Fibroblast of lung (primary cell): ENCODE data around the gene KIAA1755. TPM values are rescaled to one million over a fixed set of nuclear protein-coding genes. Genes with fewer than 3 reads are reported as not detected.
A peak's percentile ranks its signal among the peaks of the same experiment; 100 is the strongest.
"Not testable (repeated sequence)": the region's sequence is repeated elsewhere in the genome, so short reads cannot be mapped to it uniquely, and the experiment has no call there.

Experiments used
- DNase-seq, 2 donors: peaks; one replicate each; pipeline versions ENCODE4 v3.0.0 to v3.0.0-alpha.2; 2010; ENCODE audit warnings: low read depth in 2 of 2
- H2AFZ ChIP-seq: 2 replicates; pipeline ENCODE4 v1.5.1; 2012; ENCODE audit warnings: low read length, control low read depth, inconsistent platforms
- H3K27ac ChIP-seq: 2 replicates; pipeline ENCODE4 v1.5.1; 2011; ENCODE audit warnings: low read length, control low read depth; ENCODE audit not compliant: insufficient read depth
- H3K27me3 ChIP-seq: 2 replicates; pipeline ENCODE4 v1.5.1; 2011; ENCODE audit warnings: mild to moderate bottlenecking, low read length; ENCODE audit not compliant: control insufficient read depth, insufficient read depth
- H3K36me3 ChIP-seq: 2 replicates; pipeline ENCODE4 v1.5.1; 2011; ENCODE audit warnings: low read length; ENCODE audit not compliant: control insufficient read depth, insufficient read depth
- H3K4me1 ChIP-seq: 2 replicates; pipeline ENCODE4 v1.5.1; 2011; ENCODE audit warnings: low read length; ENCODE audit not compliant: control insufficient read depth, insufficient read depth; ENCODE audit errors: extremely low read depth
- H3K4me2 ChIP-seq: 2 replicates; pipeline ENCODE4 v1.5.1; 2011; ENCODE audit warnings: low read length, control low read depth; ENCODE audit not compliant: insufficient read depth; ENCODE audit errors: extremely low read depth
- H3K4me3 ChIP-seq, 4 experiments: fragments of 200-600 bp in 1 of 4; sonication (generic) in 1 of 4; replicated peaks in 1 of 4; 2 replicates each; pipeline ENCODE4 v1.5.1; 2011 to 2016; ENCODE audit warnings: low read length in 4 of 4, low read depth in 3 of 4, mild to moderate bottlenecking in 3 of 4, control low read depth in 2 of 4, inconsistent platforms in 1 of 4, mixed read lengths in 1 of 4; ENCODE audit not compliant: insufficient read depth in 1 of 4; ENCODE audit errors: control extremely low read depth in 1 of 4
- H3K79me2 ChIP-seq: 2 replicates; pipeline ENCODE4 v1.5.1; 2012; ENCODE audit warnings: mild to moderate bottlenecking, low read length, inconsistent platforms; ENCODE audit not compliant: control insufficient read depth, insufficient read depth
- H3K9ac ChIP-seq: 2 replicates; pipeline ENCODE4 v1.5.1; 2011; ENCODE audit warnings: mild to moderate bottlenecking, low read length, control low read depth; ENCODE audit not compliant: insufficient read depth
- H3K9me3 ChIP-seq: 2 replicates; pipeline ENCODE4 v1.5.1; 2012; ENCODE audit warnings: low read depth, low read length; ENCODE audit not compliant: control insufficient read depth, insufficient read depth
- H4K20me1 ChIP-seq: 2 replicates; pipeline ENCODE4 v1.5.1; 2011; ENCODE audit warnings: low read length; ENCODE audit not compliant: control insufficient read depth, insufficient read depth; ENCODE audit errors: extremely low read depth
- EZH2 ChIP-seq: IDR thresholded peaks from 2 replicates; pipeline ENCODE4 v1.5.1; 2012; ENCODE audit warnings: low read length, control low read depth, mild to moderate bottlenecking; ENCODE audit errors: missing control alignments
- polyA plus RNA-seq, 2 donors: library from polyadenylated mRNA; depleted of rRNA in 1 of 2; stranded (reverse) in 1 of 2; unstranded in 1 of 2; fragments of >200 nt; gene quantifications; 2 replicates each; pipeline ENCODE4 v1.2.1, GENCODE V29; 2011 to 2012; ENCODE audit warnings: missing spikeins in 1 of 2
- total RNA-seq: library from RNA; depleted of rRNA; stranded (reverse); fragments of >200 nt; gene quantifications from 2 replicates; pipeline ENCODE4 v1.2.1, GENCODE V29; 2014
- TF ChIP-seq, protein P1 (sequence below), 2 donors: IDR thresholded peaks in 1 of 2; conservative IDR thresholded peaks in 1 of 2; 1 replicate in 1 of 2; 2 replicates in 1 of 2; pipeline ENCODE4 v1.5.1; 2011 to 2012; ENCODE audit warnings: low read length in 2 of 2, control low read depth in 1 of 2, inconsistent platforms in 1 of 2, low read depth in 1 of 2, mild to moderate bottlenecking in 1 of 2

Gene KIAA1755
- total and polyA plus RNA-seq, 2 donors (not counting 1 experiment from before 2014, with no cell fraction given), result 0.60 to 2.8 TPM

DNA sequence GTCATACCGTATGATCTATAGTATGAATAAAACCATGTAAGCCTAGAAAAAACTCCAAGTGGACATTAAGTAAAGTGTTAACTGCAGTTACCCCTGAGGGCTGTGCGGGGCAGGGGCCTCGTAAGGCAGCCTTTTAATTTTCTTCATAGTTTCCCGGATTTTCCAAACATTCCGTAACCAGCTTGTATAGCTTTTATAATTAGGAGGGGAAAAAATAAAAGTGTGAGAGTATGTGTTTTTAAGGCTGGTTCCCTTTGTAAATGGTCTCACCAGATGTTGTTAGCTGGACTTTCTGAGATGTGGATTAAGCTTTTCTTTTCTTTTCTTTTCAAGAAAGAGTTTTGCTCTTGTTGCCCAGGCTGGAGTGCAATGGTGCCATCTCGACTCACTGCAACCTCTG, 7.0 kb downstream of the KIAA1755 start:
- Histone ChIP-seq H3K27me3 (no peaks in the 10 kb centered on the region), H3K4me1 (no peaks in the 10 kb centered on the region), H3K36me3 (no peaks in the 10 kb centered on the region), H2AFZ (no peak overlapping the region), H4K20me1 (no peaks in the 10 kb centered on the region), H3K79me2 (no peaks in the 10 kb centered on the region), H3K9ac (no peak overlapping the region), H3K27ac (no peak overlapping the region), H3K4me2 (no peak overlapping the region), H3K9me3 (no peaks in the 10 kb centered on the region), H3K4me3 (no peak overlapping the region)
- TF ChIP-seq, protein P1, sequence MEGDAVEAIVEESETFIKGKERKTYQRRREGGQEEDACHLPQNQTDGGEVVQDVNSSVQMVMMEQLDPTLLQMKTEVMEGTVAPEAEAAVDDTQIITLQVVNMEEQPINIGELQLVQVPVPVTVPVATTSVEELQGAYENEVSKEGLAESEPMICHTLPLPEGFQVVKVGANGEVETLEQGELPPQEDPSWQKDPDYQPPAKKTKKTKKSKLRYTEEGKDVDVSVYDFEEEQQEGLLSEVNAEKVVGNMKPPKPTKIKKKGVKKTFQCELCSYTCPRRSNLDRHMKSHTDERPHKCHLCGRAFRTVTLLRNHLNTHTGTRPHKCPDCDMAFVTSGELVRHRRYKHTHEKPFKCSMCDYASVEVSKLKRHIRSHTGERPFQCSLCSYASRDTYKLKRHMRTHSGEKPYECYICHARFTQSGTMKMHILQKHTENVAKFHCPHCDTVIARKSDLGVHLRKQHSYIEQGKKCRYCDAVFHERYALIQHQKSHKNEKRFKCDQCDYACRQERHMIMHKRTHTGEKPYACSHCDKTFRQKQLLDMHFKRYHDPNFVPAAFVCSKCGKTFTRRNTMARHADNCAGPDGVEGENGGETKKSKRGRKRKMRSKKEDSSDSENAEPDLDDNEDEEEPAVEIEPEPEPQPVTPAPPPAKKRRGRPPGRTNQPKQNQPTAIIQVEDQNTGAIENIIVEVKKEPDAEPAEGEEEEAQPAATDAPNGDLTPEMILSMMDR (conservative IDR thresholded peaks at IDR 0.05 in 1 of 2, IDR thresholded peaks at IDR 0.05 in 1 of 2; ENCODE audit: low read depth in 1 of 2, low read length in 2 of 2), result no peak
- TF ChIP-seq EZH2, result no peak
- no peak for DNase-seq

DNA sequence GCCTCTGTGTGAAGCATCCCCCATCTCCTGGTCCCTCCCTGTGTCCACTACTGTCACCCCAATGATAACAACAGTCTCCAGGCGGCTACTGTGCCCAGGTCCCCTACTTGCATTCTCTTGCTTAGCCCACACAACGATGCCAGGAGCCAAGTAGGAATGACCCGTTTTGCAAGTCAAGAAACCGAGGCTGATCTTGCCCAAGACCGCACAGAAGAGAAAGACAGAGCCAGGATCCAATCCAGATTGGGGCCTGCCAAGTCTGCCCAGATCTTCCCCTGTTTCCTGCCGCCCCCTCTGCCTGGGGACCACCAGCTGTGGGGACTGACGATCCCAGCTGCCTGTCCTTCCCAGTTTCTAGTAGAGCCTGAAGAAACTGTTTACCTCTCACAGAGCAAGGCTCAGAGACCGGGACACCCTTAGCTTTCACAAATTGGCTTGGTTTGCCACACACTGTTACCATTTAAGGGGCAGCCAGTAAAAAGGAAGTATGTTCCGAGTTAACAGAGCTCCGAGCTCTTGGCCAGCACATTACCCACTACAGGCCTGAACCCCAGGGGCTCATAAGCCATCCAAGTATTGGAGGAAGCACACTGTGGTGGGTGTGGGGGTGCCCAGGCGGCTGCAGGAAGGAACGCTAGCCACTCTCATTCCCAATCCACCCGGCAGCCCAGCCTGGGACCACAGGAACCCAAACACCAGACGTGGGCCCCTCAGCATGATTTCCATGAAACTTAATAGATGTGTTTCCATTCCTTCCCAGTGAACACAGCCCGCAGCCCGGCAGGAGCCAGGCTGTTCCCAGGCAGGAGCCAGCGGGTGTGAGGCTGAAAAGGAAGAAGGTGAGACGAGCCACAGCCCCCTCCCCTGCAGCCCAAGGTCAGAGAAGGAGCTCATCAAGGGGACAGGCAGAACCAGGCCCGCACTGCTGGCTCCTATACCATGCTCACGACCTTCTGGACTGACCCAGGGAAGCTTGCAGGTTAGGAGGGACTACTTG, 7.9 kb downstream of the KIAA1755 start:
- Histone ChIP-seq H2AFZ (peak overlapping the region; percentile 50), H3K79me2 (no peaks in the 10 kb centered on the region), H3K9ac (no peak overlapping the region), H3K9me3 (no peaks in the 10 kb centered on the region), H3K4me1 (no peaks in the 10 kb centered on the region), H3K27ac (no peak overlapping the region), H3K4me2 (no peak overlapping the region), H3K27me3 (no peaks in the 10 kb centered on the region), H4K20me1 (no peaks in the 10 kb centered on the region), H3K36me3 (no peaks in the 10 kb centered on the region), H3K4me3 (no peak overlapping the region)
- no peak for TF ChIP-seq EZH2
- TF ChIP-seq, protein P1 (conservative IDR thresholded peaks at IDR 0.05 in 1 of 2, IDR thresholded peaks at IDR 0.05 in 1 of 2; ENCODE audit: low read depth in 1 of 2, low read length in 2 of 2), result no peak
- DNase-seq, result peak in 1 of 2 donors; percentile 37

DNA sequence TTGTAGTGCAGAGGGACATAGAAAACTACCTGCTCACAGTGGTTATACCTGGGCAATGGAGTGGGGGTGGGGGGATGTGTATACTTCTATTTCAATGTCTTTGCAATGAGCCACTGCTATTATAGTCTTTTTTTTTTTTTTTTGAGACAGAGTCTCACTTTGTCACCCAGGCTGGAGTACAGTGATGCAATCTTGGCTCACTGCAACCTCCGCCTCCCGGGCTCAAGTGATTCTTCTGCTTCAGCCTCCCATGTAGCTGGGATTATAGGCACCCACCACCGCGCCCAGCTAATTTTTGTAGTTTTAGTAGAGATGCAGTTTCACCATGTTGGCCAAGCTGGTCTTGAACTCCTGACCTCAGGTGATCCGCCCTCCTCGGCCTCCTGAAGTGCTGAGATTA, 9.1 kb downstream of the KIAA1755 start:
- H4K20me1 ChIP-seq, H3K9ac ChIP-seq, H3K79me2 ChIP-seq, H3K4me2 ChIP-seq, H3K9me3 ChIP-seq, DNase-seq, H3K4me3 ChIP-seq, H3K36me3 ChIP-seq, H3K27me3 ChIP-seq, H3K4me1 ChIP-seq, H3K27ac ChIP-seq, H2AFZ ChIP-seq: not testable (repeated sequence)
